HG03095 (cell line): ENCODE data around the gene CBLB.

ENCODE experiments used
- ATAC-seq: cut with Tn5 transposase; IDR thresholded peaks from one replicate; pipeline ENCODE4 v1.9.1; 2021; ENCODE audit warnings: moderate library complexity; ENCODE audit not compliant: unreplicated experiment

CBLB gene

GRCh38 chr3:105868742-105869530, at the start of gene CBLB:
TSS of gene CBLB (minus strand) at chr3:105869012. CDS start at chr3:105867577, 1,435 bp downstream.
- peak; percentile 84 for ATAC-seq

GRCh38 chr3:105916767-105917166, 48.0 kb upstream of the CBLB start:
- ATAC-seq = no peak

DNA sequence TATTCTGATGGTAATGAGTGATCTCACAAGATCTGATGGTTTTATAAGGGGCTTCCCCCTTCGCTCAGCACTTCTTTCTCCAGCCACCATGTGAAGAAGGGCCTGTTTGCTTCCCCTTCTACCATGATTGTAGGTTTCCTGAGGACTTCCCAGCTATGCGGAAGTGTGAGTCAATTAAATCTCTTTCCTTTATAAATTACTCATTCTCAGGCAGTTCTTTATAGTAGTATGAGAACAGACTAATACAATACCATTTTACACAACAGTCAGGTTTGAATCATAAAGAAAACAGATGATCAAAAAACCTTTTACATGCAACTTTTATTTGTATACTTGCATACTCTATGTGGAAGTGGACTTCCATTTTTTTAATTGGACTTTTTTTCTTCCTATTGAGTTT, 46.7 kb upstream of the CBLB start:
- no peak for ATAC-seq

DNA sequence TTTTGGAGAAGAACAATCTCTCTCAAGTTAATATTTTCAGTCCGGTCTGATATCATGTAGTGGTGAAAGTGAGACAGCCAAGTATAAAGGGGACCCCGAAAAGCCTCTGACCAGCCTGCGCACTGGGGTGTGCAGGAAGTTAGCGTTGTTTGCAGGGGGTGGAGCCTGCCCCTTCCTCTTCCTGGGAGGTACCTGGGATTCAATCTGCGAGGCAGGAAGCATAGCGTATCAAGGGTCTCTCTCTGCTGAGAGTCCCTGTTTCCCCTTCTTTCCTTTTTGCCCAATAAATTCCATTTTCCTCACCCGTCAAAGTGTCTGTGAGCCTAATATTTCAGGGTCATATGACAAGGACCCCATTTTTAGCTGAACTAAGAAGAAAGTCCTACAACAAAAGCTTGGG, 44.8 kb upstream of the CBLB start:
- no peak for ATAC-seq

DNA sequence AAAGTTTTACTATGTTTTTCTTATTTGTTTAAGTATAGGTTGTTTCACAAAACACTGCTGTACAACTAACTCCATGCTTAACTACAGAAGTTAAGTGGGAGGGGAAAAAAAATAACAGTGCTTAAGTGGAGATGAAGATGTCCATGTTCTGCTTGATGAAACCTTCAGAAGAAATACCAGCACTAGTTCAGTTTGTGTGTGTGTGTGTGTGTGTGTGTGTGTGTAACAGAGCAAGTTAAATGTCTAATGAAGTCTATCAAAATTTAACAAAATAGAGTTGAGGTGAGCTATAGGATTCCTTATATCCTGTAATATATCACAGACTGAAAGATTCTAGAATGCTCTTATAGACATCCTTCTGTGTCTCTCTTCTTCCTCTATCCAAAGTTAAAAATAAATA, 44.1 kb upstream of the CBLB start:
- ATAC-seq = no peak

GRCh38 chr3:105911496-105911895, 42.7 kb upstream of the CBLB start:
- no peak for ATAC-seq

DNA sequence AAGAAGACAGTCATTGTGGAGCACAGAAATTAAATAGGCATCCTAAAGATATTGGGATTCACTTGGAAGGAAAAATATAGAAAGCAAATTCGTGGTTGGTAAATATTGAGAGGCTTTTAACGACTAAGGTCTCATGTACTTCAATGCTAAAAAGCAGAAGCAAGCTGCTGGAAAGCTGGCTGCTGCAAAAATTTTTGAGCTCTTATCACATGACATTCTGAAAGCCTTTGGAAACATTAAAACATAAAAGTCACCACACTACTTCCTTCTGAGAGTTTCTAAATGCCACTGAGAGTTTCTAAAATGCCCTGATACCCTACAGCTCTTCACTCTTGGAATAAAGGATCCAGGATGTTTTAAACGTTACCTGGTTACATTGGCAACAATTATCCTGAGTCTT, 39.0 kb upstream of the CBLB start:
- ATAC-seq = no peak

GRCh38 chr3:105906836-105907235, 38.0 kb upstream of the CBLB start:
- no peak for ATAC-seq

DNA sequence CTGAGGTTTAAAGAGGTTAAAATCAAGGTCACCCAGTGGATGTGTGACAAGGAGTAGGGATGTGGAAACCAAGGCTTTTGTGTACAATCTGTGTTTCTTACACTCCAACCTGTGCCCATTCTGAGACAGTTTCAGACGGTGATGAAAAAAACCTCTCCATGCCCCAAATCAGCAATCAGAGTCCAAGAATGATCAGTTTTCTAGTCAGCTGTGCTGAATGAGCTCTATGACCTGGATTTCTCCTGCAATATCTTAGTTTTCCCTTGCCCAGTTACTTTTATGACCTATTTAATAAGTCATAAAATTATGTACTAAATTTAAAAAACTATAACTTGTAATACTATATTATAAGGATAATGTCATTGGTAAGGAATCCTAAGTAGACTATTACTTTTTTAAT, 37.5 kb upstream of the CBLB start:
- no peak for ATAC-seq

- no peak for ATAC-seq
Measured at GRCh38 chr3:105905328-105905727, 36.5 kb upstream of the CBLB start.

DNA sequence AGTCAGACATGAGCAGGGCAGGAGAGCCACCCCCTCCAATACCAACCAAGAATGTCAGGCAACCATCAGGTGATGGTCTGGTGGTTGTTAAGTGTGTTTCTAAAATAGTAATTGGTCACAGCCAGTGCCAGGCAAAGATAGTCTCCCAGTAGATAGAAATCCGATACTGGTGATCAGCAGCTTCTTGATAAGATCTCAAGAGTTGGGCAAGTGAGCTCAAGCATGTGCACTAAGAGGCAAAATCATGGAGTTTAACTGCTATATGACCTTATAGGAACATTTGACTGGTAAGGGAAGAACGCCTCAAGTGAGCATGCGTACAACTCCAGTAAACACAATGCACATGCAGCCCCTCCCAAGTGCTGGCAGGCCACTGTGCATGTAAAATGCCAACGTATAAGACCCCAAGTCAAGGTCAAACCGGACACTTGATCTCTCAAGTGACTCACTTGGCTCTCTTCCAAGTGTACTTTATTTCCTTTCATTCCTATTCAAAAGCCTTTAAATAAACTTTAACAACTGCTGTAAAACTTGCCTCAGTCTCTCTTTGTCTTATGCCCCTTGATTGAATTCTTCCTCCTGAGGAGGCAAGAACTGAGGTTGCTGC, 36.0 kb upstream of the CBLB start:
- no peak for ATAC-seq

- ATAC-seq = no peak
Measured at GRCh38 chr3:105904251-105904650, 35.4 kb upstream of the CBLB start.

DNA sequence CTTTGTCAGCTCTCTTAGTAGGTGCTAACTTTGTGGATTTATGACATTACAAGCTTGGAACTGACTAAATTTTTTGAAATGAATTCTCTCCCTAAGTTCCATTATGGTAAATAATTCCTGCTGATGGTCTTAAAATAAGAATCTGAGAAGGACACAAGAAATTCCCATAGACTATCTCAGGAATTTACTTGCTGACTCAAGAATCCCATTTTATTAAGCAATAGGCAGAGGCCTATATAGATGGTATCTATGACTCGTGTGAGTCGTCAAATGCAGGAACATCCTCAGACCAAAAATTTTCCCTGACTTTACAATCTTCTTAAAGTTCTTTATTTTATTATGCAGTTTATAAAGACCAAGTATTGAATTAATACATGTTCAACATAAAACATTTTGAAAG, 30.7 kb upstream of the CBLB start:
- no peak for ATAC-seq

DNA sequence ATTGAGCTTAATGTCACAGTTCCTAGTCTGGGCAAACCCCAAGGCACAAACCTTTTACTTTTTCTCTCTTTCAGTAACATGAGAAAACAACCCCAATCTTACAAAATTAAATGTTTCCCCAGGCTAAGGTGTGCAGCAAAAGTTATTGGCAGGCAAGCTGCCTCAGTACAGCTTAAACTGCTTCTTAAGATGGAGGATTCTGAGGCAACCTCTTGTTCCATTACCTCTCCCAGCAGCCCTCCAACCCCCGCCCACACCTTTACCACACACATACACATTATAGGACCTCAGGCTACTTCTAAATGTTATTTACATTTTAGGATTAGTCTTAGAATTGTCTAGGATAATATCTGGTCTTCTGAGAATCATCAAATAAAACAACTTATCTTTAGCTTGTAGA, 22.3 kb upstream of the CBLB start:
- no peak for ATAC-seq

- no peak for ATAC-seq
Measured at GRCh38 chr3:105888621-105889579, 20.1 kb upstream of the CBLB start.

DNA sequence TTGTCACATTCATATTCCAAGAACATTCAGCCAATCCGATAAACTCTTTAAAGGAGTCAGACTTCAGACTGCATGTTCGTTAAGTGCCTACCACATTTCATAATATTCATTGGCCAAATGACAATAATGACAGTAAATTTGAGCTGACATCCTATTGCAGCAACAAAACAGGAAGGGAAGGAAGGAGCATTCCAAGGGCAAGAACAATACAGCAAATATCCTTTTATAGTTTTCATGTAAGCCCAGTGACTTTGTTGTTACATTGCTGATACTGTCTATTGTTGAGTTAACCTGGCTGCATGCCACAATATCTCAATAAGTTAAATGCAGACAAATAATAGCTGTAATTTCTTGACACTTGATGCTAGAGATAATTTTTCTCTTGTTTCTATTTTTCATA, 16.4 kb upstream of the CBLB start:
- no peak for ATAC-seq

- no peak for ATAC-seq
Measured at GRCh38 chr3:105883798-105884377, 15.1 kb upstream of the CBLB start.

DNA sequence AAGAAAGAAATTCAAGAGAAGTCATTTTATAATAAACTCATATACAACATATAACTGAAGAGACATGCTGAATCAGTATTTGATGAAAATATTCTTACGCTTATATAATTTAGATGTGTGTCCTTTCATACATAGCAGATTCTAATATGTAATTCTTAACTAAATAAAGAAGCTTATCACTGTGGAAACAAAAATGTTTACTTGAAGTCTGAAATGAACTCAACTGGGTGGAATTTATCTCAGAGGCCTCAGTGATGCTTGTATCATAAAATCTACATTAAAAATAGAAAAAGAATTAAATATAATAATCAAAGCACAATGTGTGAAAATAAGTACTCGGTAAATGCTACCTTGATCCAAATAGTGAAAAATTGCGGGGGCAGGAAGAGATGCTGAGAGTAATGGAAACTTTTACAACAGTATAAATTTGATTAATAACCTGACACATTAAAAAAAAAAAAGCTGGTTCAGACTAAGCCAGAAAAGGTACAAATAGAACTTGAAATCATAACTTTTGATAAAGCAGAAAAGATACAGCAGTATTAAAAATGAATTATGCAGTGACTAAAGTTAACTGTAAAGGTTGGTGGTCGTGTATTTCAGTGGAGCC, 12.0 kb upstream of the CBLB start:
- ATAC-seq = no peak

- no peak for ATAC-seq
Measured at GRCh38 chr3:105878061-105878460, 9.2 kb upstream of the CBLB start.

GRCh38 chr3:105877336-105877910, 8.6 kb upstream of the CBLB start:
- ATAC-seq = peak; percentile 15
